ENCODE measurements around the gene ZDHHC11.
"Not testable (repeated sequence)": the region's sequence is repeated elsewhere in the genome, so short reads cannot be mapped to it uniquely, and the experiment has no call there.

The ZDHHC11 gene

GRCh38 chr5:880816-881550, 30.2 kb upstream of the ZDHHC11 start:
- DNase-seq (ENCODE audit: low read depth in 2 of 2), result no peak

DNA sequence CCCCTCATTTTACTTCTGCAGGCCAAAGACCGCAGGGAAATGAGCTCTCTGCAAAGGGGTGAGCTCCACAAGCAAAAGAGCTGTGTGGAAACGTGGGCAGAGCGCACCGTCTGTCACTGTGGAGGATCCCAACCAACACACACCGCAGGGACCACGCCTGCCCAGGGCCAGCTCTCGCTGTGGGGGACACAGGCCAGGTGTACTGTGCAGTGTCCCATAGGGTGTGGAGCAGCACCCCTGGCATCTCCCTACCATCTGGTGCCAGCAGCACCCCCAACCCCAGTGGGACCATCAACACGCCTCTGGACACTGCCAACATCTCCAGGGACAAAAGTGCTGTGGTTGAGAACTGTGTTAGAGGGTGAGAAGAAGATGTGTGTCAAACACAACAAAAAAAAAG, 27.9 kb upstream of the ZDHHC11 start:
- not testable (repeated sequence) for DNase-seq (ENCODE audit: low read depth in 2 of 2)

GRCh38 chr5:878125-878524, 27.3 kb upstream of the ZDHHC11 start:
- no peak for DNase-seq (ENCODE audit: low read depth in 2 of 2)

DNA sequence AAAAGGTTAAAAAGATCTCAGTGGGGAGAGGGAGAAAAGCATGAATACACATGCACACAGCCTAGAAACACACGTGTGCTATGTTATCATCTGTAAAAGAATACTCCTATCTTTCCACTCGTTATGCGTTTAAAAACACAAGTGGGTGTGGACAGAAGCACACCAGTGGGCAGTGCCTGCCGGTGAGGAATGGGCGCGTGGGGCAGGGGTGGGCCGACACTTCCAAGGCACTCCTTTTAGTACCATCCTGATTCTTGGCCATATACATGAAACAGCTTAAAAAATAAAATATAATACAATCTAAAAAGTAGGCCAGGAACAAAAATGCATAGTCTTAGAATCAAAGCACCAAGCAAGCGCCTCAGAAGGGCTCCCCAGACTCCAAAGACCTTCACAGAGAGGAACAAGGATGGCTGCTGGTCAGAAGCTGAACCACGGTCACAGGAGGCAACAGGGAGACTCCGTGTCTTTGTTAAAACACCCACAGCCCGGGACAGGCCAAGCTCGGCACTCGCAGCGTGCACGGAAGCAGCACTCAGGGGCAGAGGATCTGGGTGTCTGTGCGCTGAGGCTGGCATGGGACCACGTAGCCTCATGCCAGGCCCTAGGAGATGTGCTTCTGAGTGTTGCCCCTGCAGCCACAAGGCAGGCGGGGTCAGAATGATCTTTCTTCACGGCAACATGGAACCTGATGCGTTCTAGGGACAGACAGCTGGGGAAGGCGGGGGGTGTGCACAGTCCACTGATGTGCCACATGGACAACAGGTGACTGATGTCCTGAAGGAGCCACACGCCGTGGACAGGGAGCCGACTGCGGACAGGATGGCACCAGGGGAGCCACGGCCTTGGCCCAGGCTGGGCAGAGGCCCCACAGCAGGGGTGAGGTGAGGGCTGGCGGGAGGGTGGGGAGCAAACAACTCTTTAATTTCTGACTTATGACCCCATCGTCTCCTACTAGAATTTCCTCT, 25.9 kb upstream of the ZDHHC11 start:
- no peak for DNase-seq (ENCODE audit: low read depth in 2 of 2)

DNA sequence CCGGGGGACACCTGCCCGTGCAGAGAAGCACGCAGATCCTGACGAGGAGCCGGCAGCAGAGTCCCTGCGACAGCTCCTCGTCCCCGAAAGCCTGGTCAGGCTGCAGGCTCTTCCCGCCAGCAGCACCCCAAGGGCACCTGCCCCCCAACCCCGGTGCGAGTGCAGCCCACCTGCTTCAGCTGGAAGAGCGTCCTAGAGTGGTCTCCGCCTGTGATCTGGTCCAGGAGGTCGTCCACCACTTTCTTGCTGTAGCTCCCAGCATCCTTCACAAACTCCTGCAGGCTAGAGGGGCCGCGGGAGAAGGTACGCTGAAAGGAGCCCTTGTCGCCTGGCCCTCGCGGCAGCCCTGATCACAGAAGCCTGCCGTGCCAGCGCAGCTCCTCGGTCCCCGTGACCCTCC, 25.1 kb upstream of the ZDHHC11 start:
- no peak for DNase-seq (ENCODE audit: low read depth in 2 of 2)

DNA sequence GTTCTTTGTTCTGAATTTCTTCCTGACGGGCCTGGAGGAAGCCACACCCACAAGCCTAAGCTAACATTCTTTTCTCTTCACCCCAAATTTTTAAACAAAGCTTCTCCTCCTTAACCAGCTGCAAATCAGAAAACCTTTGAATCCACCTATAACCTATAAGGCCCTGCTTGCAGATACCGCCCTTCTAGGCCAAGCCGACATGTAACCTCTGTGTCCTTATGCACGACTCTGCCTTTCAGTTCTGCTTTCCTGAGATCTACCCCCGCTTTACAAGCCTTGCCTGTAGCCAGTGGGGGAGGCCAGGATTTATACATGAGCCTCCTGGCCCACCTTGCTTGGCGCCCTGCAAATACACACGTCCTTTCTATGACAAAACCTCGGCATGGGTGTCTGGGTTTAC, 22.5 kb upstream of the ZDHHC11 start:
- no peak for DNase-seq (ENCODE audit: low read depth in 2 of 2)

GRCh38 chr5:872301-872700, 21.5 kb upstream of the ZDHHC11 start:
- DNase-seq (ENCODE audit: low read depth in 2 of 2), result no peak

- DNase-seq (ENCODE audit: low read depth in 2 of 2), result no peak
These were observed 21.0 kb upstream of the ZDHHC11 start for GRCh38 chr5:871596-872298.

- no peak for DNase-seq (ENCODE audit: low read depth in 2 of 2)
These were observed 20.2 kb upstream of the ZDHHC11 start for GRCh38 chr5:870956-871355.

DNA sequence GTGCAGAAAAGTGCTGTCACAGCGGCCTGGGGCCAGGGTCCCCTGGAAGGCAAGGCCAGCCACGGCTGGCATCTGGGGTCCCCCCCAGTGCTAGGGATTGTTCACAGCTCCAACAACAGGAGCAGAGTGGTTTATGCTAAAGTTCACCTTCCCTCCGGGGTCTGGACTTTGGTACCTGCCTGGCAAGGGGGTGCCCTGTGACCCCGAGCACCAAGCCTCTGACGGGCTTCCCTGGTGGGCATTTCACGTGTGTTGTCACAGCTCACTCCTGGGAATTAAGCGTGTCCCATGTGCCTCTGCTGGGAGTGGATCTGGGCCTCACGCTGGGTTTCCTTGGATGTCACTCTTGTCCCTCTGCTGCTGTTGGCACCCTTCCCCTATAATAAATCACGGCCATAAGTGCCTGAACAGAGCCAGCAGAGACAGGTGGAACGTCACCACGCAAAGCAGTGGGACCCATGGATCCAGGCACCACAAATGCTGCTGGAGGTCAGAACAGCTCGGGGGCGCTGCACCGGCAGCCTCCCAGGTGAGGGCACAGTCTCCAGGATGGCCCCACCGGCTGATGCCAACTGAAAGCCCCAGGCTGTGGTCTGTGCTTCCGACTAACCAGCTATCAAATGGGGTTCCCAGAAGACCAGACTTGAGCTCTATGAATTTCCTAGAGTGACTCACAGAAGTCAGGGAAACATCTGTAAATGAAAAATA, 17.8 kb upstream of the ZDHHC11 start:
- DNase-seq (ENCODE audit: low read depth in 2 of 2), result no peak

DNA sequence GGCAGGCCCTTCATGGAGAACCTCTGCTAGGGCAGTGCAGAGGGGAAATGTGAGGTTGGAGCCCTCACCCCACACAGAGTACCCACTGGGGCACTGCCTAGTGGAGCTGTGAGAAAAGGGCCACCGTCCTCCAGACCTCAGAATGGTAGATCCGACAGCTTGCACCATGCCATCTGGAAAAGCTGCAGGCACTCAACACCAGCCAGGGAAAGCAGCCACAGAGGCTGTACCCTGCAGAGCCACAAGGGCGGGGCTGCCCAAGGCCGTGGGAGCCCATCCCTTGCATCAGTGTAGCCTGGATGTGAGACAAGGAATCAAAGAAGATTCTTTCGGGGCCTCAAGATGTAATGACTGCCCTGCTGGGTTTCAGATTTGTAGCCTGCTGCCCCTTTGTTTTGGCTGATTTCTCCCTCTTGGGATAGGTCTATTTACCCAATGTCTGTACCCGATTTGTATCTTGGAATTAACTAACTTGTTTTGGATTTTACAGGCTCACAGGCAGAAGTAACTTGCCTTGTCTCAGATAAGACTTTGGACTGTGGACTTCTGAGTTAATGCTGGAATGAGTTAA, 16.6 kb upstream of the ZDHHC11 start:
- DNase-seq (ENCODE audit: low read depth in 2 of 2), result no peak

- DNase-seq (ENCODE audit: low read depth in 2 of 2), result no peak
These were observed 15.0 kb upstream of the ZDHHC11 start for GRCh38 chr5:865771-866170.

- DNase-seq (ENCODE audit: low read depth in 2 of 2), result no peak
These were observed 14.4 kb upstream of the ZDHHC11 start for GRCh38 chr5:865168-865521.

DNA sequence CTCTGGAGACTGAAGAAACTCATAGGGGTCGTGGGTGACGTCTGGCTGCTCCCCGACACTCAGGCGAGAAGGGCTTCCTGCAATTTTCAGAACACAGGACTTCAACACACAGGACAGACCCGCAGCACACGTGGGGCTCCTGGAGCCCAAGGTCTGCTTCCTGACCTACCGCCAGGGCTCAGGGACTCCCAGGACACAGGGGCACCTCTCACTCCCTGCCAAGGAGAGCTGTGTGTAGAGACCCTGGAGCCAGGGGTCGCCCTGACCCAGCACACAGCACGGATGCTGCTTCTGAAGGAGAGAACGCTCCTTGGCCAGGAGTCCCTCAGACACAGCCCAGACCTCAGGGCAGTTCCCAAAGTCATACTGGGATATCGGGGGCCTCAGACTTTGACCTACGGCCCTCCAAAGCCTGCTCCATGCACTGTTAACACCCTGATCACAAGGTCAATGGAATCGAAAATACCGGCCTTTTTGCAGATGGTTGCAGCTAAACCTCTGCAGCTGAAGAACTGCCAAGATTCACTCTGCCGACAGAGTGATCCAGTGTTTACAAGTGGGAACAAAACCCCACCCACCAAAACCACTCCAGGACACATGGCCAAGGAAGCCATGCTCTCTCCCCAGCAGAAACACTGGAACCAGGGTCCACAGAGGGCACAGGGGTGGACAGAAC, 13.8 kb upstream of the ZDHHC11 start:
- no peak for DNase-seq (ENCODE audit: low read depth in 2 of 2)

DNA sequence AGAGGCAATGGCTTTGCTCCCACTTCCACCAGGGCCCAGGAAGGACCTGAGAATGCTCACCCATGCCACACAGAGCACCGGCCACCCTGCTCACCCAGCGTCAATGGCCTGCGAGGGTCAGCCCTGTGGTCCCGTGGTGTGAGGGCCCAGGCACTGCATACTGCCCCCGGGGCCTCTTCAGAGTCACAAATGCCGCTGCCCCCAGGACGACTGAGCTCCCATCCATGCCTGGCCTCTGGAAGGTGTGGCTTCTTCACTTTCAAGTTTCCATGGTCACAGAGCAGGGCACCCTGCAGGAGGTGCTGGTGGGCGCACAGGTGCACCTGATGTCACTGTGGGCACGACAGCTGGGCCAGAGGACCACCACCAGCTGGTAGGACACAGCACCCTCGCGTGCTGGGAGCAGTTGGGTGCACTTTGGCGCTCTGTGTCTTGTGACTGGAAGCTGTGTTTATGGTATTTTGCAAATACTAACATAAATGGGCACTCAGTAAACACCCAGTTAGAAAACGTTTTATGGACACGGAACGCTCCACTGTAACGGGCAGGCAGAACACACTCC, 12.5 kb upstream of the ZDHHC11 start:
- DNase-seq (ENCODE audit: low read depth in 2 of 2), result no peak

GRCh38 chr5:862367-863243, 11.8 kb upstream of the ZDHHC11 start:
- DNase-seq (ENCODE audit: low read depth in 2 of 2), result no peak

GRCh38 chr5:861442-862366, 10.9 kb upstream of the ZDHHC11 start:
- no peak for DNase-seq (ENCODE audit: low read depth in 2 of 2)

GRCh38 chr5:860506-861150, 9.8 kb upstream of the ZDHHC11 start:
- no peak for DNase-seq (ENCODE audit: low read depth in 2 of 2)

Data from stimulated activated CD8-positive, alpha-beta memory T cell treated with anti-CD3 and anti-CD28 coated beads, Interleukin-2, amount 100 ng/mL, for 1 hour (primary cell).